Heart left ventricle (tissue), 16 donors: ENCODE measurements around the gene RCBTB2. TPM values are rescaled to one million over a fixed set of nuclear protein-coding genes. Genes with fewer than 3 reads are reported as not detected.

Experiments
- ATAC-seq, 4 donors: fragments of 200-7000 bp; cut with Tn5 transposase; one replicate each; pipeline ENCODE4 v1.9.1; 2020 to 2022; ENCODE audit warnings: moderate library complexity in 4 of 4, mild to moderate bottlenecking in 3 of 4, moderate number of reproducible peaks in 1 of 4
- DNase-seq, 5 donors: peaks; one replicate each; pipeline ENCODE4 v3.0.0-alpha.2; 2020
- H3K27ac ChIP-seq, 12 donors: fragments of 200-600 bp; sonication (generic) in 4 of 12; one replicate each; pipeline versions ENCODE4 v1.5.0 to v1.8.0; 2016 to 2022; ENCODE audit warnings: mild to moderate bottlenecking in 2 of 12
- H3K27me3 ChIP-seq, 9 donors: fragments of 200-600 bp; sonication (generic) in 2 of 9; one replicate each; pipeline versions ENCODE4 v1.5.1 to v1.8.0; 2016 to 2022; ENCODE audit warnings: mild to moderate bottlenecking in 3 of 9
- H3K36me3 ChIP-seq, 9 donors: fragments of 200-600 bp; sonication (generic) in 2 of 9; one replicate each; pipeline versions ENCODE4 v1.5.0 to v1.8.0; 2018 to 2022; ENCODE audit warnings: mild to moderate bottlenecking in 2 of 9
- H3K4me1 ChIP-seq, 12 donors: fragments of 200-600 bp; sonication (generic) in 4 of 12; one replicate each; pipeline versions ENCODE4 v1.5.0 to v1.8.0; 2016 to 2022; ENCODE audit warnings: mild to moderate bottlenecking in 3 of 12
- H3K4me3 ChIP-seq, 12 donors: fragments of 200-600 bp; sonication (generic) in 4 of 12; one replicate each; pipeline versions ENCODE4 v1.5.0 to v1.8.0; 2017 to 2022; ENCODE audit warnings: mild to moderate bottlenecking in 9 of 12, moderate library complexity in 4 of 12
- H3K9me3 ChIP-seq, 12 donors: fragments of 200-600 bp; sonication (generic) in 4 of 12; one replicate each; pipeline versions ENCODE4 v1.5.0 to v1.8.0; 2016 to 2022; ENCODE audit warnings: mild to moderate bottlenecking in 1 of 12
- CTCF ChIP-seq, 12 donors: fragments of 200-600 bp; sonication (generic) in 4 of 12; IDR thresholded peaks; one replicate each; pipeline versions ENCODE4 v1.5.0 to v1.8.0; 2018 to 2022; ENCODE audit warnings: antibody characterized with exemption in 12 of 12, mild to moderate bottlenecking in 5 of 12
- POLR2A ChIP-seq, 2 donors: fragments of 450-650 bp; IDR thresholded peaks; one replicate each; pipeline ENCODE4 v1.6.1; 2017; ENCODE audit warnings: antibody characterized with exemption in 2 of 2, mild to moderate bottlenecking in 2 of 2, moderate library complexity in 2 of 2
- WGBS, 4 donors: extraction: QIAGEN DNeasy Blood & Tissue Kit in 2 of 4; methylation state at CpG; one replicate each; pipeline versions ENCODE4 v1.1.5 to v1.1.7; 2013 to 2018; 5-methylcytosine and 5-hydroxymethylcytosine counted together
- intact Hi-C, 10 donors: fragments of 100-400 bp; cut with DNase I; formaldehyde crosslinking; loops; one replicate each; pipeline versions ENCODE4 v1.11.1 to v1.14.2; 2022
- polyA plus RNA-seq, 2 donors: library from polyadenylated mRNA; stranded (reverse); fragments of 200-250 nt; gene quantifications; one replicate each; pipeline ENCODE4 v1.2.3, GENCODE V29; 2013
- total RNA-seq, 9 donors: library from RNA; depleted of rRNA in 2 of 9; stranded (reverse); fragments of >200 nt in 2 of 9; fragmentation: NEBNext Ultra II Directional in 3 of 9; extraction: Animal tissue kit (Norgen Biotek cat#: 25700) in 3 of 9; gene quantifications; one replicate each; pipeline versions ENCODE4 v1.1.0 to v1.2.4, GENCODE V29; 2016 to 2023
- donor health status: ischemic (EF 13 %, LVEDD 7.1; RV severe dilation, severe dysfunction).
- donor health status: healthy with polysubstance abuse.
- donor health status: DM: no; HTN: yes; CAD: no.
- donor health status: DM: no; HTN: no; CAD: no.
- donor health status: ischemic (EF 25% LVEDD 6.9; RV normal size, moderate dysfunction).
- donor health status: ischemic (EF 25% LVEDD 5.7; RV mildly dilated, moderate dysfunction).
- donor health status: healthy.
- donor health status: DM: yes; HTN: yes; CAD: no.
- donor health status: ischemic (EF 35%, LVEDD 5.7; RV mildly dilated, moderate dysfunction).
- donor health status: nonischemic (EF 11% LVEDD 7.7; RV severe dilation, severe dysfunction).
- donor health status: DM: yes; HTN: yes; CAD: no.
- donor health status: PGD.
- donor health status: ischemic (EF 29% LVEDD 5.4; RV normal size, mild dysfunction).
- donor health status: nonischemic (EF 23%, LVEDD 6.1; RV moderate dilation, normal function).

Gene RCBTB2
- total and polyA plus RNA-seq, 11 donors = 5.9 to 16.2 (median 11.5) TPM

- Histone ChIP-seq H3K27ac (peak overlapping the region in 1 of 12 donors; percentile 97), H3K4me3 (no peak overlapping the region), H3K9me3 (peaks cover 0 to 2% (median 0%) of the 10 kb centered on the region in 12 donors), H3K36me3 (no peaks in the 10 kb centered on the region), H3K27me3 (no peaks in the 10 kb centered on the region), H3K4me1 (peaks cover 0 to 49% (median 12%) of the 10 kb centered on the region in 12 donors)
- TF ChIP-seq CTCF (IDR thresholded peaks at IDR 0.05) (no peak), POLR2A (IDR thresholded peaks at IDR 0.05) (no peak)
- DNase-seq (no peak), ATAC-seq (no peak)
- intact Hi-C loops = no loop called here
- WGBS, 4 donors = 91 to 98% (median 94%) methylated on average over 2 of the region's 2 CpGs
These were observed 2.9 kb upstream of the RCBTB2 start for GRCh38 chr13:48535766-48536165.

GRCh38 chr13:48534911-48535501 is 2.1 kb upstream of the RCBTB2 start:
- DNase-seq (no peak), ATAC-seq (no peak)
- Histone ChIP-seq H3K4me1 (peaks cover 0 to 55% (median 14%) of the 10 kb centered on the region in 12 donors), H3K27ac (peak overlapping the region in 1 of 12 donors; percentile 97), H3K36me3 (no peaks in the 10 kb centered on the region), H3K4me3 (no peak overlapping the region), H3K9me3 (peaks cover 0 to 2% (median 0%) of the 10 kb centered on the region in 12 donors), H3K27me3 (no peaks in the 10 kb centered on the region)
- no peak for TF ChIP-seq CTCF (IDR thresholded peaks at IDR 0.05)
- no peak for TF ChIP-seq POLR2A (IDR thresholded peaks at IDR 0.05)
- 90 to 98% (median 96%) methylated on average over 5 of the region's 5 CpGs for WGBS, 4 donors
- intact Hi-C loops = loop anchor here in 6 of 10 donors (5.0 kb wide), 7 partner anchors 32 to 303 kb away; partner anchors contain the start of genes ITM2B (in 1 of the 6) and LPAR6 (in 1 of the 6)

- no peaks in the 10 kb centered on the region for H3K36me3 ChIP-seq
- peak overlapping the region in 8 of 12 donors; percentile 95 to 99 (median 98) for H3K27ac ChIP-seq
- no peaks in the 10 kb centered on the region for H3K27me3 ChIP-seq
- intact Hi-C loops = loop anchor here in 6 of 10 donors (2.0 to 5.0 kb wide), 8 partner anchors 33 to 302 kb away; partner anchors contain the start of genes LPAR6 (in 2 of the 6) and ITM2B (in 1 of the 6)
- peaks cover 0 to 62% (median 14%) of the 10 kb centered on the region in 12 donors for H3K4me1 ChIP-seq
- H3K4me3 ChIP-seq = peak overlapping the region in 1 of 12 donors; percentile 65
- no peak for DNase-seq
- H3K9me3 ChIP-seq = peaks cover 0 to 2% (median 0%) of the 10 kb centered on the region in 12 donors
- ATAC-seq = no peak
- TF ChIP-seq POLR2A (IDR thresholded peaks at IDR 0.05) (no peak), CTCF (IDR thresholded peaks at IDR 0.05) (no peak)
- 85 to 91% (median 88%) methylated on average over 9 of the region's 9 CpGs for WGBS, 4 donors
These were observed 1.2 kb upstream of the RCBTB2 start for GRCh38 chr13:48533961-48534600.

- intact Hi-C loops = loop anchor here in 6 of 10 donors (1.0 to 5.0 kb wide), 9 partner anchors 9 to 300 kb away; partner anchors contain the start of genes LPAR6 (in 2 of the 6) and ITM2B (in 1 of the 6)
- ATAC-seq (peak; percentile 1 to 37 (median 18)), DNase-seq (no peak)
- no peaks in the 10 kb centered on the region for H3K27me3 ChIP-seq
- H3K36me3 ChIP-seq = no peaks in the 10 kb centered on the region
- H3K27ac ChIP-seq = peak overlapping the region; percentile 95 to 99 (median 98)
- peaks cover 0 to 2% (median 0%) of the 10 kb centered on the region in 12 donors for H3K9me3 ChIP-seq
- peaks cover 0 to 78% (median 23%) of the 10 kb centered on the region in 12 donors for H3K4me1 ChIP-seq
- H3K4me3 ChIP-seq = peak overlapping the region; percentile 33 to 90 (median 72)
- TF ChIP-seq CTCF (IDR thresholded peaks at IDR 0.05) (no peak), POLR2A (IDR thresholded peaks at IDR 0.05) (no peak)
- WGBS, 4 donors = 2 to 8% (median 3%) methylated on average over 16 of the region's 16 CpGs
These were observed 699 bp downstream of the RCBTB2 start for GRCh38 chr13:48532256-48532505.
